MCF 10A (cell line): ENCODE results near the gene IFNLR1. TPM values are rescaled to one million over a fixed set of nuclear protein-coding genes. Genes with fewer than 3 reads are reported as not detected.

Source experiments
- BruUV-seq: library from RNA; stranded (reverse); fragments of 400-500 nt; replicated peaks from 2 replicates; lab custom pipeline; 2021; lab: Mats Ljungman, UMichigan
- CTCF ChIA-PET: fragments of 300-600 bp; sonication (Branson Sonifier 250); formaldehyde crosslinking; extraction: SDS; loops from one replicate; lab custom pipeline; 2021; ENCODE audit warnings: antibody characterized with exemption, inconsistent platforms; lab: Yijun Ruan, JAX
- POLR2A ChIA-PET: fragments of 300-600, 350-650 bp; sonication (Branson Sonifier 250); formaldehyde crosslinking; extraction: SDS; loops from one replicate; lab custom pipeline; 2020; ENCODE audit warnings: antibody characterized with exemption, inconsistent platforms; lab: Yijun Ruan, JAX
- DNase-seq: peaks from one replicate; pipeline ENCODE4 v3.0.0-alpha.2; 2018; ENCODE audit not compliant: unreplicated experiment
- H3K27ac Mint-ChIP-seq: one replicate; pipeline ENCODE4 v1.8.0; 2022; ENCODE audit warnings: mild to moderate bottlenecking, low read depth, mixed read lengths; ENCODE audit not compliant: unreplicated experiment
- H3K27me3 Mint-ChIP-seq: one replicate; pipeline ENCODE4 v1.8.0; 2022; ENCODE audit warnings: mixed read lengths; ENCODE audit not compliant: insufficient read depth, unreplicated experiment
- H3K36me3 Mint-ChIP-seq: one replicate; pipeline ENCODE4 v1.8.0; 2022; ENCODE audit warnings: mild to moderate bottlenecking, moderate library complexity, mixed read lengths; ENCODE audit not compliant: insufficient read depth, unreplicated experiment
- H3K4me1 Mint-ChIP-seq: one replicate; pipeline ENCODE4 v1.8.0; 2022; ENCODE audit warnings: mixed read lengths; ENCODE audit not compliant: insufficient read depth, unreplicated experiment
- H3K4me3 Mint-ChIP-seq: one replicate; pipeline ENCODE4 v1.8.0; 2022; ENCODE audit warnings: mild to moderate bottlenecking, moderate library complexity, mixed read lengths; ENCODE audit not compliant: unreplicated experiment
- H3K9me3 Mint-ChIP-seq: one replicate; pipeline ENCODE4 v1.8.0; 2022; ENCODE audit warnings: mixed read lengths; ENCODE audit not compliant: unreplicated experiment
- intact Hi-C: fragments of 100-400 bp; cut with micrococcal nuclease; formaldehyde crosslinking; loops from 2 replicates; pipeline ENCODE4 v1.14.1; 2022
- total RNA-seq: library from RNA; stranded (reverse); gene quantifications from 2 replicates; pipeline ENCODE4 v1.2.3, GENCODE V29; 2022
- TF ChIP-seq, protein P1 (sequence below): fragments of 200-600 bp; IDR thresholded peaks from one replicate; pipeline ENCODE4 v1.8.0; 2022; ENCODE audit warnings: antibody characterized with exemption, mild to moderate bottlenecking; ENCODE audit not compliant: unreplicated experiment

The IFNLR1 gene
- total RNA-seq, 1 experiment from 2014 or later: 0.19 TPM

DNA sequence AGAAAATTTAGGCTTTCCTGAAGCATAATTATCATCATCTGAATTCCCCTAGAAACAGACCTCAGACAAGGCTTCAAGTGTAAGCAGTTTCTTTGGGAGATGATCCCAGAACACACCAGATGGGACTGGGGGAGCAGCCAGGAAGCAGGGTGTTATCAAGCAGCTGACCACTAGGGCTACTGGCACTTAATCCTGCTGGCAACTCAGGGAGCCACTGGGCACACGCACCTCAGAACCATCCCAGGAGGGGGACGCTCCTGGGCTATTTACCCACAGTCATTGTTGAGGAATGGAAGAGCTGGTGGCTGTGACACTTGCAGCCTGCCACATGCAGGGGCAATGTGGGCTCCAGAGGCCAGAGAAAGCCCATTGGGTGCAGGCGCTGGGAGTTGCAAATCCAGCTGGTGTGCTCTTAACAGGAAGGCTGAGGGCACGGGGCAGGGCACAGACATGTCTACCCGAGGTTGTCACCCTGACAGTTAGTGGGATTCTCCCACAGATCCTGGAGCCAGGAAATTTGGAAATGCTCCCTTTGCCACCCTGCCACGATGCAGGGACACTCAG lies 29.1 kb downstream of the IFNLR1 start:
- Mint-ChIP-seq H3K4me1 (no peaks in the 10 kb centered on the region), H3K36me3 (no peaks in the 10 kb centered on the region), H3K4me3 (no peak overlapping the region), H3K27me3 (no peaks in the 10 kb centered on the region), H3K27ac (peak overlapping the region; percentile 8), H3K9me3 (no peaks in the 10 kb centered on the region)
- peak; percentile 19 for DNase-seq
- TF ChIP-seq, protein P1, sequence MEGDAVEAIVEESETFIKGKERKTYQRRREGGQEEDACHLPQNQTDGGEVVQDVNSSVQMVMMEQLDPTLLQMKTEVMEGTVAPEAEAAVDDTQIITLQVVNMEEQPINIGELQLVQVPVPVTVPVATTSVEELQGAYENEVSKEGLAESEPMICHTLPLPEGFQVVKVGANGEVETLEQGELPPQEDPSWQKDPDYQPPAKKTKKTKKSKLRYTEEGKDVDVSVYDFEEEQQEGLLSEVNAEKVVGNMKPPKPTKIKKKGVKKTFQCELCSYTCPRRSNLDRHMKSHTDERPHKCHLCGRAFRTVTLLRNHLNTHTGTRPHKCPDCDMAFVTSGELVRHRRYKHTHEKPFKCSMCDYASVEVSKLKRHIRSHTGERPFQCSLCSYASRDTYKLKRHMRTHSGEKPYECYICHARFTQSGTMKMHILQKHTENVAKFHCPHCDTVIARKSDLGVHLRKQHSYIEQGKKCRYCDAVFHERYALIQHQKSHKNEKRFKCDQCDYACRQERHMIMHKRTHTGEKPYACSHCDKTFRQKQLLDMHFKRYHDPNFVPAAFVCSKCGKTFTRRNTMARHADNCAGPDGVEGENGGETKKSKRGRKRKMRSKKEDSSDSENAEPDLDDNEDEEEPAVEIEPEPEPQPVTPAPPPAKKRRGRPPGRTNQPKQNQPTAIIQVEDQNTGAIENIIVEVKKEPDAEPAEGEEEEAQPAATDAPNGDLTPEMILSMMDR: no peak
- BruUV-seq: no TSS peak
- intact Hi-C loops: no loop called here
- POLR2A ChIA-PET: no interaction called here
- CTCF ChIA-PET: interaction anchor here (1.0 kb wide), 1 partner anchor 8 kb away, joined by 4 read pairs; no protein-coding TSS in a partner anchor

DNA sequence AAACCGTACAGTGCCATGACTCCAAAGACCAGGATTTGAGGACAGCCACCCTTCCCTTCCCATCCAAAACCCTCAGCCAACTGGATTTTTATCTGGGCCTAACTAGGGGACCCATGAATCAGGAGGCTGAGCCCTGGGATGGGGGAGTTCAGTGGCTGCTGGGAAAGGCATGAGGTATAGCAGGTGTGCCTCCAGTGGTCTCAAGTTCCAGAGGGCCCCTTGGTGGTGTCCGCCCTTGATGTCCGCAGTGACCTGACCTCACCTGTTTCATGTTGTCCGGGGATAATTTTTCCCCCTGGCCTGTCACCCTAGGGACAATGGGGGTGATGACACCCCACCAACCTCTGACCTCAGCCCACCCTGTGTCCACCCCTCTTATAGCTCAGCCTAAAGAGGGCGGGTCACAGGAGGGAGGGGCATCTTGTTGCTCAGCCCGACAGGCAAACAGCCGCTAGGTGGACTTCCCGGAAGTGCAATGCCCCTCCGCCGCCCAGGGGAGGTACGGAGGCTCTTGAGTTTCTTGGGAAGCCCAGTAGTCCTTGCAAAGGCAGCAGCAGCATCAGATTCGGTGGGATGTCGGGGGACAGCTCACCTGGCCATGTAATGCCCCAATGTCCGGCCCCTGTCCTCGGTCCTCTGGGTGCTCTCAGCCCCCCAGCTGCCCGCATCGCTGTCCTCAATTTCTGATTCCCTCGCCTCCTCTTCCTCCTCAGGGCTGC lies 30.4 kb downstream of the IFNLR1 start:
- TF ChIP-seq, protein P1: no peak
- POLR2A ChIA-PET: no interaction called here
- no TSS peak for BruUV-seq

DNA sequence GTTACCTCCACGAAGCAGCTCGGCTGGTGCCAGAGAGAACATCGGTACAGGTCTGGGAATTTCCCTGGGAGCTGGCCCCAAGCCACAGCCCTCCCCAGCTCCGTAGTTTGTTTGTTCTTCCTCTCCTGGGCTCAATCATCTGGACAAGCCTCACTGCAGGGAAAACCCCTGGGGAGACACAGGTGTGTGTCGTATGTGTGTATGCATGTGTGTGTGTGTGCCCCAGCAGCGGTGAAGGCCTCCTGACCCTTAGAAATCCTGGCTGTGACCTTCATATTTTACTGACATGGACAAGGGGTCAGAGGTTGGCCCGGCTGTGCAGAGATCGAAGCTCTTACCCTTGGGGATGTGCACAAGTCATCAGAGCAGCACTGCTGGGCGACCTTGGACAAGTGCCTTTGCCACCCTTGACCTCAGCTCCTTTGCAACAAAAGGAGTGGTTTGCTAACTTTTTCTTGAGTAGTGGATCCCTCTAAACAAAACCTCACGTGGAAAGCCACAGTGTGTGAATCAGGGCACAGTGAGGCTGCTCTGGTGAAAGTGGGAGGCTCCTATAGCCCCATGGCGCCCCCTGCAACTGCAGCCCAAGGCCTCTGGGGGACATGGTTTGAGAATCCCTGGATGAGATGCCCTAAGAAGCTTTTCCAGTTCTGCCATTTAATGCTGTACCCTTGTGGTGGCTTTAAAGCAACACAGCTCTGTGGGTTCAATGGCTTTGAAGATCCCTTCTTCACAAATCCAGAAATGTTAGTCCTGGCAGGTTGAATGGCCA lies 31.9 kb downstream of the IFNLR1 start:
- POLR2A ChIA-PET: interaction anchor here (0.6 to 1.3 kb wide), 7 partner anchors 12 to 1931 kb away, joined by 3 to 4 read pairs (median 3); partner anchors contain the start of gene NIPAL3
- no peak overlapping the region for H3K4me3 Mint-ChIP-seq
- no TSS peak for BruUV-seq

More for the DNA sequence above, 30.4 kb downstream of the IFNLR1 start:
- H3K27me3 Mint-ChIP-seq: no peaks in the 10 kb centered on the region
- intact Hi-C loops: no loop called here
- H3K4me3 Mint-ChIP-seq: no peak overlapping the region
- peaks cover under 1% of the 10 kb centered on the region for H3K4me1 Mint-ChIP-seq
- no peaks in the 10 kb centered on the region for H3K36me3 Mint-ChIP-seq
- H3K9me3 Mint-ChIP-seq: no peaks in the 10 kb centered on the region
- CTCF ChIA-PET: interaction anchor here (0.6 kb wide), 1 partner anchor 42 kb away, joined by 4 read pairs; no protein-coding TSS in a partner anchor
- DNase-seq: no peak
- no peak overlapping the region for H3K27ac Mint-ChIP-seq

More for the DNA sequence above, 31.9 kb downstream of the IFNLR1 start:
- Mint-ChIP-seq H3K36me3 (no peaks in the 10 kb centered on the region), H3K9me3 (no peaks in the 10 kb centered on the region), H3K27ac (no peak overlapping the region), H3K4me1 (peaks cover 13% of the 10 kb centered on the region), H3K27me3 (no peaks in the 10 kb centered on the region)
- intact Hi-C loops: no loop called here
- CTCF ChIA-PET: interaction anchor here (0.7 to 4.5 kb wide), 11 partner anchors 40 to 318 kb away, joined by 3 to 34 read pairs (median 3); no protein-coding TSS in a partner anchor
- TF ChIP-seq, protein P1: no peak
- DNase-seq: peak; percentile 35
